Right lobe of liver (tissue), 6 donors: ENCODE results near the gene CACNB1. TPM values are rescaled to one million over a fixed set of nuclear protein-coding genes. Genes with fewer than 3 reads are reported as not detected.

ENCODE experiments used
- ATAC-seq, 4 donors: fragments of 200-7000 bp; cut with Tn5 transposase; one replicate each; pipeline ENCODE4 v1.9.1; 2020; ENCODE audit warnings: mild to moderate bottlenecking in 4 of 4, moderate library complexity in 4 of 4
- DNase-seq, 3 donors: peaks; one replicate each; pipeline ENCODE4 v3.0.0-alpha.2; 2020
- H3K27ac ChIP-seq, 3 donors: fragments of 200-600 bp; one replicate each; pipeline ENCODE4 v1.8.0; 2022
- H3K27me3 ChIP-seq, 2 donors: fragments of 200-600 bp; one replicate each; pipeline ENCODE4 v1.8.0; 2022
- H3K36me3 ChIP-seq, 4 donors: fragments of 200-600 bp; sonication (generic) in 1 of 4; one replicate each; pipeline versions ENCODE4 v1.5.1 to v1.8.0; 2017 to 2022; ENCODE audit warnings: control low read depth in 1 of 4
- H3K4me1 ChIP-seq, 4 donors: fragments of 200-600 bp; sonication (generic) in 1 of 4; one replicate each; pipeline versions ENCODE4 v1.5.1 to v1.8.0; 2017 to 2022; ENCODE audit warnings: control low read depth in 1 of 4
- H3K4me3 ChIP-seq, 3 donors: fragments of 200-600 bp; one replicate each; pipeline ENCODE4 v1.8.0; 2022
- H3K9me3 ChIP-seq, 4 donors: fragments of 200-600 bp; sonication (generic) in 1 of 4; one replicate each; pipeline versions ENCODE4 v1.5.1 to v1.8.0; 2017 to 2022; ENCODE audit warnings: control low read depth in 1 of 4
- CTCF ChIP-seq, 4 donors: fragments of 200-600 bp in 3 of 4; fragments of 450-650 bp in 1 of 4; IDR thresholded peaks; one replicate each; pipeline versions ENCODE4 v1.5.1 to v1.8.0; 2016 to 2022; ENCODE audit warnings: antibody characterized with exemption in 4 of 4, mild to moderate bottlenecking in 2 of 4
- POLR2A ChIP-seq: fragments of 450-650 bp; IDR thresholded peaks from one replicate; pipeline ENCODE4 v1.6.1; 2017; ENCODE audit warnings: antibody characterized with exemption, mild to moderate bottlenecking
- WGBS: methylation state at CpG from one replicate; pipeline ENCODE4 v1.1.6; 2018; ENCODE audit warnings: low coverage, low lambda C conversion rate; ENCODE audit not compliant: insufficient coverage; ENCODE audit errors: missing lambda C conversion rate; 5-methylcytosine and 5-hydroxymethylcytosine counted together
- intact Hi-C, 2 donors: fragments of 100-400 bp; cut with DNase I; formaldehyde crosslinking; loops; one replicate each; pipeline versions ENCODE4 v1.11.2 to v1.14.1; 2022
- total RNA-seq, 6 experiments: library from RNA; depleted of rRNA in 2 of 6; stranded (reverse); fragments of >200 nt in 2 of 6; fragmentation: NEBNext Ultra II Directional in 3 of 6; extraction: Animal tissue kit (Norgen Biotek cat#: 25700) in 3 of 6; gene quantifications; one replicate each; pipeline versions ENCODE4 v1.1.0 to v1.2.4, GENCODE V29; 2016 to 2023
- donor health status: DM: no; HTN: yes; CAD: no.
- donor health status: DM: no; HTN: no; CAD: no.
- donor health status: DM: no; HTN: no; CAD: no.
- donor health status: DM: no; HTN: yes; CAD: no.
- donor health status: DM: no; HTN: yes; CAD: no.

The CACNB1 gene
- total RNA-seq, 6 experiments from 2014 or later: 0.18 to 1.3 (median 0.27) TPM; not detected in 1

- H3K9me3 ChIP-seq: no peaks in the 10 kb centered on the region
- 0% methylated on average over 10 of the region's 15 CpGs for WGBS
- peaks cover 0 to 4% (median 0%) of the 10 kb centered on the region in 4 donors for H3K4me1 ChIP-seq
- H3K27ac ChIP-seq: no peak overlapping the region
- TF ChIP-seq POLR2A (no peak), CTCF (IDR thresholded peaks at IDR 0.05) (peak; percentile 75 to 83 (median 78))
- H3K27me3 ChIP-seq: no peaks in the 10 kb centered on the region
- intact Hi-C loops: no loop called here
- ATAC-seq: peak; percentile 92 to 96 (median 94)
- peak; percentile 86 to 91 (median 88) for DNase-seq
- H3K4me3 ChIP-seq: peak overlapping the region; percentile 29 to 38 (median 37)
- no peaks in the 10 kb centered on the region for H3K36me3 ChIP-seq
Measured at GRCh38 chr17:39164675-39165143, 32.8 kb downstream of the CACNB1 start.

GRCh38 chr17:39161962-39162361 lies 35.5 kb downstream of the CACNB1 start:
- intact Hi-C loops: no loop called here
- no peak for TF ChIP-seq CTCF (IDR thresholded peaks at IDR 0.05)
- no peak for TF ChIP-seq POLR2A
- H3K27me3 ChIP-seq: no peaks in the 10 kb centered on the region
- H3K4me1 ChIP-seq: peaks cover 0 to 4% (median 0%) of the 10 kb centered on the region in 4 donors
- DNase-seq (no peak), ATAC-seq (no peak)
- no peaks in the 10 kb centered on the region for H3K36me3 ChIP-seq
- no peak overlapping the region for H3K27ac ChIP-seq
- no peaks in the 10 kb centered on the region for H3K9me3 ChIP-seq
- 63% methylated on average over 1 of the region's 2 CpGs for WGBS
- no peak overlapping the region for H3K4me3 ChIP-seq

GRCh38 chr17:39158623-39159022 lies 38.8 kb downstream of the CACNB1 start:
- ATAC-seq: no peak
- no peak for TF ChIP-seq CTCF (IDR thresholded peaks at IDR 0.05)
- no peak for TF ChIP-seq POLR2A
- Histone ChIP-seq H3K27me3 (no peaks in the 10 kb centered on the region), H3K4me1 (peaks cover 0 to 3% (median 0%) of the 10 kb centered on the region in 4 donors), H3K27ac (no peak overlapping the region), H3K36me3 (no peaks in the 10 kb centered on the region), H3K9me3 (no peaks in the 10 kb centered on the region), H3K4me3 (no peak overlapping the region)
- intact Hi-C loops: loop anchor here in 1 of 2 donors (10.0 kb wide), 2 partner anchors 174 to 284 kb away; partner anchors contain the start of gene LASP1
- DNase-seq: no peak
- 80% methylated on average over 2 of the region's 2 CpGs for WGBS

- DNase-seq (no peak), ATAC-seq (no peak)
- TF ChIP-seq CTCF (IDR thresholded peaks at IDR 0.05): no peak
- TF ChIP-seq POLR2A: no peak
- WGBS: 50% methylated on average over 2 of the region's 7 CpGs
- H3K27me3 ChIP-seq: peaks cover 0 to 3% of the 10 kb centered on the region in 2 donors
- H3K36me3 ChIP-seq: no peaks in the 10 kb centered on the region
- intact Hi-C loops: loop anchor here in 1 of 2 donors (10.0 kb wide), 2 partner anchors 172 to 282 kb away; partner anchors contain the start of gene LASP1
- peaks cover 0 to 10% (median 2%) of the 10 kb centered on the region in 4 donors for H3K4me1 ChIP-seq
- no peaks in the 10 kb centered on the region for H3K9me3 ChIP-seq
- H3K4me3 ChIP-seq: no peak overlapping the region
- no peak overlapping the region for H3K27ac ChIP-seq
Measured at GRCh38 chr17:39156491-39156890, 41.0 kb downstream of the CACNB1 start.
